Activated naive CD8-positive, alpha-beta T cell treated with anti-CD3 and anti-CD28 coated beads for 36 hours (primary cell): Measurements from ENCODE around the gene SLC35A1. TPM values are rescaled to one million over a fixed set of nuclear protein-coding genes. Genes with fewer than 3 reads are reported as not detected.
"Not testable (repeated sequence)": the region's sequence is repeated elsewhere in the genome, so short reads cannot be mapped to it uniquely, and the experiment has no call there.

Experiments
- DNase-seq: peaks from one replicate; pipeline ENCODE4 v3.0.0; 2021
- H3K27ac Mint-ChIP-seq: one replicate; pipeline ENCODE4 v1.8.0; 2022; ENCODE audit warnings: mild to moderate bottlenecking, moderate library complexity, mixed read lengths
- H3K27me3 Mint-ChIP-seq: one replicate; pipeline ENCODE4 v1.8.0; 2022; ENCODE audit warnings: mild to moderate bottlenecking, mixed read lengths
- H3K36me3 Mint-ChIP-seq: one replicate; pipeline ENCODE4 v1.8.0; 2021; ENCODE audit warnings: mild to moderate bottlenecking, mixed read lengths
- H3K4me1 Mint-ChIP-seq: one replicate; pipeline ENCODE4 v1.8.0; 2021; ENCODE audit warnings: mixed read lengths
- H3K4me3 Mint-ChIP-seq: one replicate; pipeline ENCODE4 v1.8.0; 2022; ENCODE audit warnings: mild to moderate bottlenecking, moderate library complexity, mixed read lengths
- H3K9me3 Mint-ChIP-seq: one replicate; pipeline ENCODE4 v1.8.0; 2022; ENCODE audit warnings: mixed read lengths
- total RNA-seq, 2 experiments: library from RNA; stranded (reverse); gene quantifications; one replicate each; pipeline ENCODE4 v1.2.3, GENCODE V29; 2021

The SLC35A1 gene, protein sequence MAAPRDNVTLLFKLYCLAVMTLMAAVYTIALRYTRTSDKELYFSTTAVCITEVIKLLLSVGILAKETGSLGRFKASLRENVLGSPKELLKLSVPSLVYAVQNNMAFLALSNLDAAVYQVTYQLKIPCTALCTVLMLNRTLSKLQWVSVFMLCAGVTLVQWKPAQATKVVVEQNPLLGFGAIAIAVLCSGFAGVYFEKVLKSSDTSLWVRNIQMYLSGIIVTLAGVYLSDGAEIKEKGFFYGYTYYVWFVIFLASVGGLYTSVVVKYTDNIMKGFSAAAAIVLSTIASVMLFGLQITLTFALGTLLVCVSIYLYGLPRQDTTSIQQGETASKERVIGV
- total RNA-seq, result 1 to 10 TPM; 7.9 to 8.6 TPM

DNA sequence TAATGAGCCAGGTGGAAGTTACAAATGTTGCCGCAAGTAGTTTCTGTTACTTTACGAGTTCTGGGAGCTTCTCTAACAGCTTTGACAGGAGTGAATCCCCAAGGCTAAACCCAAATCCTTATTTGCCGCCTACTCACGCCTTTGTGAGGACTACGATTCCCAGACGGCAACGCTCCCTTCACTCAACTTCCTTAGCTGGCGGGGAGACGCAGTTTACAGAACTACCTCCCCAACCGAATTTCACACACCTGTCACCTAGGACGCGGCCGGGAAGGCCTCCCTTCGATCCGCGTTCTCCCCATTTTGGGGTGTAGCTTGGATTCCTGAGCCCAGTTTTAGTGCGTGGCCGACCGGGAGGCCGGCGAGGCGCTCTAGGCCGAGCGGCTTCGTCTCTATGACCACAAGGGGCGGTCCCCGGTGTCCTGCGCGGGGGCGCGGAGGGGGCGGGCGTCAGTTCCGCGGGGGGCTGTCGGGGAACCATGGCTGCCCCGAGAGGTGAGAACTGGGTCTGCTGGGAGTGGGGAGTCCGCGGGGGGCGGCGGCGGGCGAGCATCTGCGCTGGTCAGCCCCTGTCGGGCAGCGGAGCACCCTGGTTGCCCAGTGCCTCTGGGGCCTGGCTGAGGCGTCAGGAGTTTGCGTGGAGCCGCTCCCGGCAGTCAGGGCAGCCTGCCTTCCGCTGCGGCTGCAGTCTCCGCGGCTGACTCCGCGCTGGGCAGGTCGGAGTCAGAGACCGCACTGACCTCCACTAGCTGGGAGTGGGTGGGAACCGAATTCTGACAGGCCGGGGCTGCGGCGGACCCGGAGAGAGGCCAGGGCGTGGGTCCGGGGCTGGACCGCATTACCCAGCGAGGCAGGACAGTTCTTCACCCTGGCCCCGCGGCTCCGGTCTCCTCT, at the start of gene SLC35A1:
Gene SLC35A1, plus strand, starts transcription at position 450 of the 894 bp plus-strand sequence. Its CDS starts 30 bp downstream, at position 480.
- H3K9me3 Mint-ChIP-seq, result no peaks in the 10 kb centered on the region

DNA sequence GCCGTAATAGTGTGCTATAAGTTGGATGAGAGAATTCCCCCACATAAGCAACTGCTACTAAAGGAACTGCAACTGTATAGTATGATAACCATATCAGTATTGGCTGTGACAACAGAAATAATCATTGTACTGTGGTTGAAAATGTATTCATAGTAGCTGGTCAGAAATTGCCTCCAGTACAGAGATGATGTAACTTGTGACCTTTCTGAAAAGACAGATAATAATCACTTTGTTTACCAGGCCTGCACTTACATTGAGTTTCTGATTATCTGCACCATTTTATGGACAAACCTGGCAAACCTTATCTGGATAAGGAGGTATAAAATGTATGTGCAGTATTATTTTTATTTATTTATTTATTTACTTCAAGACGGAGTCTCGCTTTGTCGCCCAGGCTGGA, 46.0 kb upstream of the SLC35A1 start:
- Mint-ChIP-seq H3K9me3 (no peaks in the 10 kb centered on the region), H3K36me3 (no peaks in the 10 kb centered on the region), H3K27ac (no peak overlapping the region), H3K4me3 (no peak overlapping the region), H3K27me3 (peaks cover 9% of the 10 kb centered on the region), H3K4me1 (no peaks in the 10 kb centered on the region)
- DNase-seq, result no peak

More for the DNA sequence above, at the start of gene SLC35A1:
- H3K27ac Mint-ChIP-seq, result peak within 1 kb of the TSS; percentile 99
- no peaks in the 10 kb centered on the region for H3K36me3 Mint-ChIP-seq
- H3K4me1 Mint-ChIP-seq, result peaks cover 20% of the 10 kb centered on the region
- DNase-seq, result peak; percentile 88
- H3K4me3 Mint-ChIP-seq, result peak within 1 kb of the TSS; percentile 98
- peaks cover 4% of the 10 kb centered on the region for H3K27me3 Mint-ChIP-seq

DNA sequence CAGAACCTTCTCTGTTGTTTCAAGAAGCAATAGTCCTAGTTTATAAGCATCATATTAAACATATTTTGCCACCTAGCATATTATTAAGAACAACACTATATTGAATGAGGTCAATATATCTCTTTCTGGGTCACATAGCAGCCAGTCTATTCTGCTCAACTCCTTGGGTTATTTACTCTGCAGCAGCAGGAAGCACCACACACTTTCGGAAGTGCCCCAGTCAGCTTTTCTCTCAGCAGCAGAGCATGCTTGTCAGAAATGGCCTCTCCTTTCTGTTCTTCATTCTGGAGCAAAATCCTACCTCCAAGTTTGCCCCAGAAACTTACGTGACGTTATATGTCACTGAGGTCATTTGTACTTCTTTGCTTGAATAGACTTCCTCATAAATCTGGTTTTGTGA, 42.3 kb upstream of the SLC35A1 start:
- DNase-seq, result no peak
- H3K9me3 Mint-ChIP-seq, result no peaks in the 10 kb centered on the region
- H3K27me3 Mint-ChIP-seq, result peaks cover 9% of the 10 kb centered on the region
- H3K4me3 Mint-ChIP-seq, result no peak overlapping the region
- no peaks in the 10 kb centered on the region for H3K36me3 Mint-ChIP-seq
- H3K4me1 Mint-ChIP-seq, result no peaks in the 10 kb centered on the region
- no peak overlapping the region for H3K27ac Mint-ChIP-seq

DNA sequence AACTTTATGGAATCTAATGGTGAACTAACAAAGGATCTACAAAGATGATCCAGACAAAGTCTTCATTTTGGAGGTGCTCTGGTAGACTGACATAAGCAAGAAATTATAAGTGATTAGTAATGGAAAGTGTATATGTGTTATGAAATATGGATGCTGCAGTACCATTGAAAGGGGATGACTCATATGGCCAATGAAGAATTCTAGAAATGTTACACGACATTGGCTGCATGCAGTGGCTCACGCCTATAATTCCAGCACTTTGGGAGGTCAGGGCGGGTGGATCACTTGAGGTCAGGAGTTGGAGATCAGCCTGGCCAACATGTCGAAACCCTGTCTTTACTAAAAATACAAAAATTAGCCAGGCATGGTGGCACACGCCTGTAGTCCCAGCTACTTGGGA, 41.5 kb upstream of the SLC35A1 start:
- no peaks in the 10 kb centered on the region for H3K9me3 Mint-ChIP-seq
- no peaks in the 10 kb centered on the region for H3K4me1 Mint-ChIP-seq
- H3K36me3 Mint-ChIP-seq, result no peaks in the 10 kb centered on the region
- H3K27ac Mint-ChIP-seq, result no peak overlapping the region
- no peak for DNase-seq
- no peak overlapping the region for H3K4me3 Mint-ChIP-seq
- H3K27me3 Mint-ChIP-seq, result peaks cover 9% of the 10 kb centered on the region

DNA sequence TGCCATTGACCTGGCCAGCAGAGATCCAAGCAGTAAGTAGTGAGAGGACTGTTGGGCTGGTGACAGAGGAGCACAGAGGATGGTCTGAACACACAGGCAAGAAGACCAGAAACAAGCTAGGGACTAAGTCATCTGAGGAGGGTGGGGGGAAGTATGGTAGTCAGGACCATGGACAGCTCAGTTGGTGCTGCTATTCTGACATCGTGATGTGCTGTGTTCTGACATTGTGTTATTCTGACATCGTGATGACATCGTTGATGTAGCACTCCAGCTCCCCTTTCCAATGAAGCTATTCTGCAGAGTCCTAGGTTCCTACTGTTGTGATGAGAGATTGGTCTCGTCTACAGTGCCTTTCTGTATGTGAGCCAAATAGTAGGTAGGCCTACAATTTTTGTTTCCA, 36.3 kb upstream of the SLC35A1 start:
- no peak overlapping the region for H3K4me3 Mint-ChIP-seq

DNA sequence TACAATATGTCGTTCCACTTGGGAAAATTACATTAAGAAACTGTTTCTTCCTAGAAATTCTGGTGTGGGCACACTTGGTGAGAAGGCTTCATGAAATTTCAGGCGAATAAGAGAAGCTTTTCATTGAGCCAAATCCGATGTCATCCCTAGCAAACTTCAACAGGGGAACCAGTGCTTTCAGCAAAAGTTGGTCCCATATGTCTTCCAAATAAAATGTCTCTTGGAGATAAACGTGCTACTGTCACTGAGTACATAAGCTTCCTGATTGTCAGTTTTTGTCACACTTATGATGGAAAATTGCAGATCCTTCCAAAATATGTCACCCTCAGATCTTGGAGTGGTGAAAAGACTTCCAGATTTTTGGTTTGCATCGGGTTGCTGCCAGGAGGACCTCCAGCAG, 31.1 kb upstream of the SLC35A1 start:
- DNase-seq, result no peak
- H3K4me1 Mint-ChIP-seq, result no peaks in the 10 kb centered on the region
- peaks cover 6% of the 10 kb centered on the region for H3K9me3 Mint-ChIP-seq
- H3K36me3 Mint-ChIP-seq, result no peaks in the 10 kb centered on the region
- peaks cover 10% of the 10 kb centered on the region for H3K27me3 Mint-ChIP-seq
- no peak overlapping the region for H3K27ac Mint-ChIP-seq
- no peak overlapping the region for H3K4me3 Mint-ChIP-seq

More for the DNA sequence above, 36.3 kb upstream of the SLC35A1 start:
- Mint-ChIP-seq H3K4me1 (no peaks in the 10 kb centered on the region), H3K9me3 (no peaks in the 10 kb centered on the region), H3K36me3 (no peaks in the 10 kb centered on the region), H3K27ac (no peak overlapping the region), H3K27me3 (peaks cover 10% of the 10 kb centered on the region)
- peak; percentile 10 for DNase-seq

DNA sequence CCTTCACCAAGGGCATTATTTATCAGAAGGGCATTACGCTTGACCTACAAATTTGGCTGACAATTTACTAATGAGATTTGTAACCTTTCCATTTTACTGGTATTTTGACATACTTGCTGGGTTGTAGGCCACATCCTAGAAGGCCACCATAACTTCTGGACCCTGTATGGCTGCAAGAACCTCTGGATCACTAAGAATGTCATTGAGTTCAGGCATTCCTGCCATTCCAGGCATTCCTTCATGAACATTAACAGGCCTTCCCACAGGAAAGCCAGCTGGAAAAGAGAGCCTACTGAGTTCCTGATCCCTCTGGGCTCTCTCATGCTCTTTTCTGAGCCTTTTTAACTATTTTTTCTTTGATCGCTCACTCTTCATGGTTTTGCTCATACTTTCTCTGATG, 28.4 kb upstream of the SLC35A1 start:
- H3K9me3 Mint-ChIP-seq, result peaks cover 6% of the 10 kb centered on the region
- H3K27me3 Mint-ChIP-seq, result peaks cover 13% of the 10 kb centered on the region
- no peaks in the 10 kb centered on the region for H3K36me3 Mint-ChIP-seq
- no peak overlapping the region for H3K4me3 Mint-ChIP-seq
- no peak for DNase-seq
- no peak overlapping the region for H3K27ac Mint-ChIP-seq
- H3K4me1 Mint-ChIP-seq, result no peaks in the 10 kb centered on the region

DNA sequence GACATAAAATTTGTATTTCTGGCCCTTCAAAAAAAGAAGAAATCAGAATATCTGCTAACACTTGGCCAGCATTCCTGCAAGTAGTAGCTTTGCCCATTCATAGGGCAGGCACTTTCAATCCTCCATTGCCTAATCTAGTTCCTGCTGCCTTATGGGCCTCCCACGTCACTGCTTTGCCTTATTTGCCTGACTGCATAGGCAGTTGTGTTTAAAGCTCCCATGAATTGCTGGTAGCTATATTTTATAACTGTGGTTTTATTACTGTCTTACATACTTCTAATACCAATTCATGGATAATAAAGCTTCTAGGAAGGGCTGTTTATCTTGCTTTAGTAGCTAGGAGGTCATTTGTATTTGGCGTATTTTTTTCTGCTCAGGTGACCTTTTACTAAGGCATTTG, 7.7 kb upstream of the SLC35A1 start:
- no peaks in the 10 kb centered on the region for H3K4me1 Mint-ChIP-seq
- H3K36me3 Mint-ChIP-seq, result no peaks in the 10 kb centered on the region
- no peak overlapping the region for H3K27ac Mint-ChIP-seq
- H3K27me3 Mint-ChIP-seq, result peaks cover 26% of the 10 kb centered on the region
- no peak overlapping the region for H3K4me3 Mint-ChIP-seq
- DNase-seq, result no peak
- peaks cover 2% of the 10 kb centered on the region for H3K9me3 Mint-ChIP-seq

DNA sequence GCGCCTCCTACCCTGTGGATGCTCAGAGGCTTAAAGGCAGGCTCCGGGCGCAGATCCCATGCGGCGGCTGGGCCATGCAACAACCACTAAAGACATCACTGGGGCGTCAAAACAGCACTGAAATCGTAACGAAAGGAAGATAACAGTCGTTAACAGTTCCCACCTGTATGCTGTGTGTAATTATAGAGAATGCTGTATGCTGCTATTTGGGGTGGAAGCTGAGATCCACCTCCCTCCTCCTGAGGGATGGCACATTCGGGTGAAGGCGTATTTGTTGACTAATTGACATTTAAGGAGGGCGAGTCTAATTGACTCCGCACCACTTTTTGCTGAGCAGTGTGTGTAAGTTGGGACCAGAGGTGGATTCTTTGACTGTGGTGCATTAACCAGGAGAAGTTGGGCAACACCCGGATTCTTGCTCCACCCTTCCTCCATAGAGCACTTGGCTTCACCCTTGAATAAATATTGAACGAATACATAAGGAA, 687 bp downstream of the SLC35A1 start:
- peak overlapping the region; percentile 98 for H3K4me3 Mint-ChIP-seq
- peaks cover 2% of the 10 kb centered on the region for H3K27me3 Mint-ChIP-seq
- H3K36me3 Mint-ChIP-seq, result peaks cover 5% of the 10 kb centered on the region
- H3K9me3 Mint-ChIP-seq, result no peaks in the 10 kb centered on the region
- peaks cover 20% of the 10 kb centered on the region for H3K4me1 Mint-ChIP-seq
- H3K27ac Mint-ChIP-seq, result peak overlapping the region; percentile 99
- no peak for DNase-seq

DNA sequence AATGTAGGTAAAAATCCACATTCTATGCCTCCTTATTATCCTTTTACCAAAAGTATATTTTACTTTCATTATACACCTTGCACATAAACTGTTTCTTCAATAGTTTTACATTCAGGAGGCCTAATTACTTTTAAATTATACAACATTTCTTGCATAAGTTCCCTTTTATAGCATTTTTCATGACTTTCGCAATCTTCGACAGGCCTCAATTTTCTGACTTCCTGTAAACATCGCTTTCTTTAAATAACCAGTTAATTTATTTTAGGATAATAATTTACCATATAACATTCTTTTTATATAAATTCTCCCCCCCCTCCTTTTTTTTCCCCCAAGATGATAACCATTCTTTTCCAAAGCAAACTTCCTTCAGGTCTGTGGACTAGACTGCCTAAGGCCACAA, 9.2 kb downstream of the SLC35A1 start:
- Mint-ChIP-seq H3K9me3 (no peaks in the 10 kb centered on the region), H3K36me3 (peaks cover 20% of the 10 kb centered on the region), H3K4me3 (no peak overlapping the region), H3K4me1 (no peaks in the 10 kb centered on the region), H3K27ac (no peak overlapping the region), H3K27me3 (no peaks in the 10 kb centered on the region)
- DNase-seq, result no peak

DNA sequence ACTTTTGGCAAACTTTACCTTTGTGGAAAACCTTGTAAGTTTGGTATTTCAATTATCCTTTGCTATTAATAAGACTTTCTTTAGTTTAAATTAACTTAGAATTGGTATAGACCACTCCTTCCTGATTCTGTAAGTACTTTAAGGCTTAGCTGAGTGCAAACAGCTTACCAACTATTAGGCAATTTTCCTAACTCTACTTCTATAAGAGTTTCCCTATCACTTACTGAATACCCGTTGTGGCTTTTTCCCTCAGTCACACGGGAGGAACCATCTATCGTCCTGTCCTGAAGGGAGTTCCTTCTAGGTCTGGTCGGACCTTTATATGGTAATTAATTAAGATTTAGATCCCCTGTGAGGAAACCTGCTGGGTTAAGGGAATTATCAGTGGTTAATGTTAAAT, 9.6 kb downstream of the SLC35A1 start:
- Mint-ChIP-seq H3K4me1 (no peaks in the 10 kb centered on the region), H3K36me3 (peaks cover 20% of the 10 kb centered on the region), H3K27me3 (no peaks in the 10 kb centered on the region), H3K27ac (no peak overlapping the region), H3K9me3 (no peaks in the 10 kb centered on the region), H3K4me3 (no peak overlapping the region)
- DNase-seq, result no peak

DNA sequence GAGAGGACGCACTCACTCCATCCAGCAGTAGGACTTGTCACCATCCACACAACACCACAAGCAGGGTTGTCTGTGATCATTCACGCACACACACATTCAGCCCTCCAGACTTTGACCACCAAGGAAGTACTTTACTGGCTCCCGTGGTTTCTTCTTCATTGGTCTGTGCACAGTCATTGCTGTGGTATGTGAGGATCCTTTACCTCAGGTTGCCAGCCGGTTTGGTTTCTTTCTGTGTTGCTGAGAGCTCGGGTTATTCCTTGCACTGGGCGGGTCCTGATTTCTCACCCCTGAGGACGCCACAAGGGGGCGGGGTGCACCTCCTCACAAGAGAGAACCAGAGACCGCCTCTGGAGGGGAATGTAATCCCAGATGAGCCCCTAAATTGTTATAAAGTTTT, 11.2 kb downstream of the SLC35A1 start:
- Mint-ChIP-seq H3K9me3 (no peaks in the 10 kb centered on the region), H3K4me3 (no peak overlapping the region), H3K27ac (no peak overlapping the region), H3K27me3 (no peaks in the 10 kb centered on the region), H3K4me1 (no peaks in the 10 kb centered on the region), H3K36me3 (peaks cover 14% of the 10 kb centered on the region)
- DNase-seq, result no peak

DNA sequence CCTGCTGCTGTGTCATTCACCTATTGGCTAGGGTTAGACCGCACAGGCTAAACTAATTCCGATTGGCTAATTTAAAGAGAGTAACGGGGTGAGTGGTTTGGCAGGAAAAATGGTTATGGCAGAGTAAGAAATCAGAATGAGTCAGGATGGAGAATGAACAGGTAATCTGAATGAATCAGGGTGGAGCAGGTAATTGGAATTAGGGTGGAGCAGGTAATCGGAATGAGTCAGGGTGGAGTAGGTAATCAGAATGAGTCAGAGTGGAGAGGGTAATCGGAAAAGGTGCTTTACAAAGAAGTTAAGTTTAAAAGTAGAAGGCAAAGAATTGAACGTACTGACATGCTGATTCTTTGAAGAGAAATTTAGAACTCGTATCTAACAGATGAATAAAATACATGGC, 11.7 kb downstream of the SLC35A1 start:
- peaks cover 12% of the 10 kb centered on the region for H3K36me3 Mint-ChIP-seq
- no peak overlapping the region for H3K4me3 Mint-ChIP-seq
- H3K27me3 Mint-ChIP-seq, result no peaks in the 10 kb centered on the region
- no peak overlapping the region for H3K27ac Mint-ChIP-seq
- H3K9me3 Mint-ChIP-seq, result no peaks in the 10 kb centered on the region
- no peak for DNase-seq
- no peaks in the 10 kb centered on the region for H3K4me1 Mint-ChIP-seq

DNA sequence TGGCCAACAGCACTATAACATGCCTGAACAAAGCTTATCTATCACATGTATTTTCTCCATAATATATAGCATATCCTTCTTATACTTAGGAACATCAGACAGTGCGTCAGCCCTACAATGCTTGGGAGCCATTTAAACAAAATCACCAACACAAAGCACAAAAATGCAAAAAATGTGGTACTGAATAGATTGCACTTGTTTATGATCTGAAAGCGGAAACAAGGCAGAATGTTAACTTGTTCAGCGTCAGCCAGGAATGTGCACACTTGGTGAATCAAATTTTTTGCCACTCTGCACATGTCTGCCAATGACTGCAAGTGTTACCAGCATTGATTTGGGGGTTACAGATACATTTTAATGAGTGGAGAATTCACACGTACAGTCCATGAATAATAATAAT, 14.8 kb downstream of the SLC35A1 start:
- H3K4me3 Mint-ChIP-seq, result no peak overlapping the region
- no peaks in the 10 kb centered on the region for H3K27me3 Mint-ChIP-seq
- H3K4me1 Mint-ChIP-seq, result no peaks in the 10 kb centered on the region
- H3K27ac Mint-ChIP-seq, result no peak overlapping the region
- no peak for DNase-seq
- peaks cover 10% of the 10 kb centered on the region for H3K36me3 Mint-ChIP-seq
- no peaks in the 10 kb centered on the region for H3K9me3 Mint-ChIP-seq

DNA sequence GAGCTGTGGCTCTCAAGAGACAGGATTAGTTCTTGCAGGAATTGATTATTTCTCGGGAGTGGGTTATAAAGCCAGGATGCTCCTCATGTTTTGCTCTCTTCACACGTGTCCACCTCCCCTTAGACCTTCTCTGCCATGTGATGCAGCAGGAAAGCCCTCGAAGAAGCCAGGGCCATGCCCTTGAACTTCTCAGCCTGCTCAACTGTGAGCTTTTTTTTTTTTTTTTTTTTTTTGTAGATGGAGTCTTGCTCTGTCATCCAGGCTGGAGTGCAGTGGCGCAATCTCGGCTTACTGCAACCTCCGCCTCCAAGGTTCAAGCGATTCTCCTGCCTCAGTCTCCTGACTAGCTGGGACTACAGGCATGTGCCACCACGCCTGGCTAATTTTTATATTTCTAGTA, 16.6 kb downstream of the SLC35A1 start:
- H3K9me3 Mint-ChIP-seq, H3K4me3 Mint-ChIP-seq, H3K27me3 Mint-ChIP-seq, H3K27ac Mint-ChIP-seq, H3K4me1 Mint-ChIP-seq, DNase-seq, H3K36me3 Mint-ChIP-seq: not testable (repeated sequence)
